HG03066 (cell line): ENCODE data around the gene MBD5.

Experiments
- ATAC-seq: cut with Tn5 transposase; IDR thresholded peaks from one replicate; pipeline ENCODE4 v1.9.1; 2021; ENCODE audit warnings: low read depth; ENCODE audit not compliant: unreplicated experiment

MBD5 gene

DNA sequence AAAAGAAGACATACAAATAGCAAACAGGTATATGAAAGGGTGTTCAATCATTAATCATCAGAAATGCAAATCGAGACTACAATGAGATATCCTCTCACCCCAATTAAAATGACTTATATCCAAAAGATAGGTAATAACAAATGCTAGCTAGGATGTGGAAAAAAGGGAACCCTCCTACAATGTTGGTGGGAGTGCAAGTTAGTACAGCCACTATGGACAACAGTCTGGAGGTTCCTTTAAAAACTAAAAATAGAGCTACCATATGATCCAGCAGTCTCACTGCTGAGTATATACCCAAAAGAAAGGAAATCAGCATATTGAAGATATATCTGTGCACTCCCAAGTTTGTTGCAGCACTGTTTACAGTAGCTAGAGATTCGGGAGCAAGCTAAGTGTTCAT, 271.5 kb downstream of the MBD5 start:
- ATAC-seq = no peak

- ATAC-seq = no peak
These were observed 277.3 kb downstream of the MBD5 start for GRCh38 chr2:148298196-148298595.

DNA sequence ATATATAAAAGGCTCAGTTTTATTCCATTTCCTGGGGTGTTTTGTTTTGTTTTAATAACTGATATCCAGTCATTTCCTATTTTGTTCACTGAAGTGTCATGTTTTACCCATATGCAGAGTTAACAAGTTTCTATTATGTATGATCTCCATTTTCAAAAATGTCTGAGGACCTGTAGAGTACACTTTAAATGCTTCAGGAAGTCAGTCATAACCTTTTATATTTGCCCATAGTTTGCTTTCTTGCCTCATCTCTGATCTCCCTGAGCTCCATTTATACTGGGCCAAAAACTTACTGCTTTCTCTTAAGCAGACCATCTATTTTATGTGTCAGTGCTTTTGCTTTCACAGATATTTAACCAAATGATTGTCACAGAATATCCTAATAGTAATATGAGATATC, 278.7 kb downstream of the MBD5 start:
- no peak for ATAC-seq

DNA sequence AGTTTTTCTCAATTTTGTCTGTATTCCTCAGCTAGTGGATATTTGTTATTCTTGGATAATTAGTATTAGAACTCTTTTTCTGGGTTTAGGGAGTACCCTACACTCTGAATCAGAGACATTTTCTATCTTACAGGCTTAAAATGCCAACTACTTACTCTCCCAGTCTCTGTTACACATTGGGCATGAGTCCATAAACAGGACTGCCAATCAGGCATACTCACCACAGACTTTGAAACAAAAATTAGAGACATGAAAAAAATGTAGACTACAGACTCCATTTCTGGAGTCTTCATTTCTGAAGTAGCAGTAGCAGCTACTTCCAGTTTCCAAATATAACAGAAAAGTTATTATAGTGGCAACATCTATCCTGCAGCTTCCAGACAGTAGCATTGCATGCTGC, 279.7 kb downstream of the MBD5 start:
- ATAC-seq = no peak

GRCh38 chr2:148301362-148301761, 280.5 kb downstream of the MBD5 start:
- no peak for ATAC-seq

- no peak for ATAC-seq
These were observed 281.6 kb downstream of the MBD5 start for GRCh38 chr2:148302526-148302925.

DNA sequence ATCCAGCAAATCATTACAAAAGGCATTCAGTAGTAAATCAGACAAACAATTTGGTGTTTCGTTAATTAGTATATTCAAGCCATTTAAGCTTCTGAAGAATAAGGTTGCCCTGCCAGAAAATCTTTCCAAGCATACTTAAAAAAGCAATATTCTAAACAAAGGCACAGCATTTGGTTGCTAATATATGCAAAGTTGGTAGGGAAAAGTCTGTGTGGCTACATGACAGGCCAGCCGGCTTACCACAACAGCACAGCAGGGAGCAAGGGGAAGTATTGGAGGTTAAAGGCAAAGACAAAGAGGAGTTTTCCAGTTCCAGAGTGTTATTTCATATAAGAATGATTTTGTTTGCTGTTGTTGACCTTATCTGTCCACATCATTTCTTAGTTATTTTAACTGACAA, 282.3 kb downstream of the MBD5 start:
- ATAC-seq = no peak

DNA sequence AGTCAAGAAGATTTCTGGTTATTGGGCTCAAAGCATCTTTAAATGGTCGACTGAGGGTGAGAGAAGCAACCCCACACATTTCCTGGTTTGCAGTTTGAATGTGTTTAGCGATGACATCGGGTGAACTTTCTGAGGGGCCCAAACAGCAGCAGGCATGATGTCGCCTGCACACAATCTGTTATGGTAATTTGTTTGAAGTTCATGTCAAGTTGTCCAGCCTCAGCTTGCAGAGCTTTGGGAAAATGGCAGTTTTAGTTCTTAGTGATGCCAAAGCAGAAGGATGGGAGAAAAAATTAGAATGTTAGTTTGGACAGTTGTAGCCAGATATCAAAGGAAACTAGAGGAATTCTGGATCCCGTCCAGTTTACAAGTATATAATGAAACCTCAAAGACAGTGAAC, 284.6 kb downstream of the MBD5 start:
- no peak for ATAC-seq

GRCh38 chr2:148306027-148306426, 285.1 kb downstream of the MBD5 start:
- ATAC-seq = no peak

GRCh38 chr2:148317598-148317997, 296.7 kb downstream of the MBD5 start:
- no peak for ATAC-seq

- no peak for ATAC-seq
These were observed 317.6 kb downstream of the MBD5 start for GRCh38 chr2:148338541-148338940.

DNA sequence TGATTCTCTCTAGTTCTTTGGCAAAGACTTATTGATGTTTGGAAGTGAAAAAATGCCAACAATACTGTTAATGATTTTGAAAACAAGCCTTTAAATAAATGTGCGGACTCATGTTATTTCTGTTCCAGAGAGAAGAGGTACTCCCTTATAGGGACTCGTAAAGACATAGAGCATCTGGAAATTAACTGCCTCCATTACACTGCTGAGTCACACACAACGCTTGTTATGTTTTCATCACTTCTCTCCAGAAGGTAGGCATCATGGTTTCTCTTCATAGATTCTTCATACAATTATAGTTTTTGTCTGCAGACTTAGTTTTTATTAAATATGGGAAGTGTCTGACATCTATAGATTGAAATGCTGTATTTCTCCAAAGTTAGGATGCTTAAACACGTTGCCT, 321.2 kb downstream of the MBD5 start:
- ATAC-seq = no peak

DNA sequence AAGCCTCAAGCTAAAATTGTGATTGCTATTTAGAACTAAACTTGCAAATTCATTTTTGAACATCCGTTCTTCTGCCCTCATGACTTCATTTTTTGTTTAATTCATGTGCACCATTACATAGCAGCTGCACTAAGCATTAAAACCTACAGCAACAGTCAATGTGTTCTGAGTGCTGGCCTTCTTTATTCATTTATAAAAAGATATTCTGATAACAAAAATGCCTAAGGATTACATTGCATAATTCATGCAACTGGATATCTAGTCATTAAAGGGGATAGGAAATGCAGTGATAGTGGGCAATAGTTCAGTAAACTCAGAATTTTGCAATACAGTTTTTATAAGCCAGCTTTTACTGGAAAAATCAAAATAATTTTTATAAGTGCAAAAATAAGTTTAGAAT, 329.3 kb downstream of the MBD5 start:
- no peak for ATAC-seq

GRCh38 chr2:148351437-148352143, 330.7 kb downstream of the MBD5 start:
- no peak for ATAC-seq

- ATAC-seq = no peak
These were observed 337.5 kb downstream of the MBD5 start for GRCh38 chr2:148358375-148358774.

- no peak for ATAC-seq
These were observed 339.8 kb downstream of the MBD5 start for GRCh38 chr2:148360662-148361061.

- ATAC-seq = no peak
These were observed 341.4 kb downstream of the MBD5 start for GRCh38 chr2:148362144-148362796.

DNA sequence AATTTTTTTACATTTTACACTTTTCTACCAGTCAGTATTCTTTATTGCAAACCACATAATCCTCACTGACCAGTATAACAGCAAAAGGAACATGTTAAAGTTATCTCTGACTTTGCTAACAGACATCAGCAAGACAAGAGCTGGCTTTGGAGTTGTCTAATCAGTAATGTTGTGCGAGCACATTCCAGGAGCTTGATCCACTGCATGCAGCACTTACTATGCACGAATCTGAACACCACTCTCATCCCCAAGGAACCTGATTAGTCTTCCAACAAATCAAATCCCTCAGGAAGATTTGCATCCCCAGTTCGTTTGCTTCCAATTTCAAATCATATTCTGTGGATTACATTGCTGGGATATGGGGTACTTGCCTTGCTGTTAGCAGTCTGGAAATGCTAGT, 354.3 kb downstream of the MBD5 start:
- no peak for ATAC-seq

DNA sequence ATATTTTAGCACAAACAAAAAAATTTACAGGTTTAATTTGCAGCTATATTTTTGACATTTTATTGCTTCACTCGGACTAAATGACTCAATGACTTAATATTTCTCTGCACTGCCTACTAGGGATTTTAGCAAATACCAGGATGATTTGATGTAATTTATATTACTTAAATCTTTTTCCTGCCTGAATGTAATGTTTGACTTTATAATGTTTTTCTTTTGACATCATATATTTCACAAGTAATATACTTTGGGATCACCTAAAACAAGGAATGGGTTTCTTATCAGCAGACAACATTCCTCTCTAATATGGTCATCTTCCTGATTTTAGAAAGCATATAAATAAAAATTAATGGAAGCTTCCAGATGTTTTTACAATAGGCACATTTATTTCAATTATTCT, 370.4 kb downstream of the MBD5 start:
- no peak for ATAC-seq

- ATAC-seq = no peak
These were observed 381.9 kb downstream of the MBD5 start for GRCh38 chr2:148402786-148403185.

GRCh38 chr2:148410899-148411298, 390.0 kb downstream of the MBD5 start:
- no peak for ATAC-seq

DNA sequence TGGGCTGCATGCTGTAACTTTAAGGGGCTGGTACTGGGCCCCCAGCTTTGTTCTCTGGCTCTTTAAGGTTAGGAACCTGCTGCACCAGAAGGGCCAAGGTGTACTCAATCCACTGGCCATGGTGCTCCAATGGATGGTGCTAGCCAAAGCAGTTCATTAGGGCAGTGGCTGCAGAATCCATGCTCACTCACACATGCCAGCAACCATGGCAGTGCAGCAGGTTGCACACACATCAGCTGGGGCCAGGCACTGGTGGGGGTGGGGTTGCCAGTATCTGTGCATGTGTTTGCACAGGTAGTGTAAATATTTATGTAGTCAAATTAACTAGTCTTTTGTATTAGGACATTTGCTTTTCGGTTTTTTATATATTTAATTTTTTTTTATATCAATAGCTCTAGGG, 395.4 kb downstream of the MBD5 start:
- no peak for ATAC-seq
